ENCODE measurements around the gene COTL1. TPM values are rescaled to one million over a fixed set of nuclear protein-coding genes. Genes with fewer than 3 reads are reported as not detected.

COTL1 gene
- total and polyA plus RNA-seq, 2 of the 13 experiments (the other 11 are each of a cell fraction or from before 2014, with no cell fraction given) = 8.7 to 16.9 TPM

- ChIA-PET CTCF (ENCODE audit: low intra/inter-chr PET ratio, low total read pairs) (no interaction called here), POLR2A (no interaction called here)
- ATAC-seq (no peak), DNase-seq (ENCODE audit: low spot score) (peak; percentile 44), FAIRE-seq (peak; percentile 8)
- peaks cover 0 to 10% of the 10 kb centered on the region in 2 experiments; a peak in 1 of 5 replicates for H3K27me3 ChIP-seq (ENCODE audit: control insufficient read depth in 1 of 2, insufficient read depth in 2 of 2, low read length in 2 of 2)
- intact Hi-C loops (cut with micrococcal nuclease; ENCODE audit: unreplicated experiment) = no loop called here
- H3K9ac ChIP-seq (ENCODE audit: insufficient read depth, low read depth, low read length) = no peak overlapping the region
- peaks cover 5% of the 10 kb centered on the region; the same call in 1 of the 2 replicates for H4K20me1 ChIP-seq (ENCODE audit: insufficient read depth, low read length)
- H3K36me3 ChIP-seq (replicated peaks in 1 of 2; ENCODE audit: control insufficient read depth in 1 of 2, insufficient read depth in 2 of 2, low read length in 2 of 2) = peaks cover 3 to 20% of the 10 kb centered on the region in 2 experiments; a peak in 3 of 5 replicates
- H3K4me1 ChIP-seq (ENCODE audit: insufficient read depth, low read length) = peaks cover 30% of the 10 kb centered on the region
- 85% methylated on average over 20 of the region's 20 CpGs for WGBS (ENCODE audit: low lambda C conversion rate)
- H3K4me3 ChIP-seq (replicated peaks in 1 of 3; ENCODE audit: insufficient read depth in 1 of 3, low read depth in 2 of 3, low read length in 3 of 3) = no peak overlapping the region
- no TSS peak for BruUV-seq (replicated peaks)
- in situ Hi-C loops (cut with HindIII; ENCODE audit: extremely low pct_ligation_motif_present, low pct_unique_long_range_greater_than_20kb) = no loop called here
- H3K79me2 ChIP-seq (ENCODE audit: insufficient read depth, low read length) = no peaks in the 10 kb centered on the region
- no peak overlapping the region for H3K4me2 ChIP-seq (ENCODE audit: low read depth, low read length)
- no peak overlapping the region for H2AFZ ChIP-seq (ENCODE audit: low read length)
- no peak overlapping the region for H3K27ac ChIP-seq (ENCODE audit: extremely low read length, insufficient read depth, low read length)
- H3K9me3 ChIP-seq (ENCODE audit: low read length) = no peaks in the 10 kb centered on the region
- no peak for TF ChIP-seq MAF1 (CRISPR knock-in tag; IDR thresholded peaks at IDR 0.05; ENCODE audit: borderline replicate concordance)
- no peak for TF ChIP-seq ZSCAN22 (CRISPR knock-in tag; IDR thresholded peaks at IDR 0.05)
- TF ChIP-seq ZC3H4 (CRISPR knock-in tag; IDR thresholded peaks at IDR 0.05; ENCODE audit: borderline replicate concordance) = no peak
- no peak for TF ChIP-seq ELF4 (CRISPR knock-in tag; IDR thresholded peaks at IDR 0.05; ENCODE audit: borderline replicate concordance)
- TF ChIP-seq ZNF143 (CRISPR knock-in tag; IDR thresholded peaks at IDR 0.05) = no peak
- no peak for TF ChIP-seq ZBTB10 (CRISPR knock-in tag; IDR thresholded peaks at IDR 0.05; ENCODE audit: borderline replicate concordance)
- TF ChIP-seq MEIS1 (CRISPR knock-in tag; IDR thresholded peaks at IDR 0.05; ENCODE audit: borderline replicate concordance) = no peak
- no peak for TF ChIP-seq CREM (IDR thresholded peaks at IDR 0.05)
- TF ChIP-seq CREM (CRISPR knock-in tag; IDR thresholded peaks at IDR 0.05) = no peak
- TF ChIP-seq HES4 (CRISPR knock-in tag; IDR thresholded peaks at IDR 0.05; ENCODE audit: borderline replicate concordance) = no peak
- no peak for TF ChIP-seq SKIL (CRISPR knock-in tag; IDR thresholded peaks at IDR 0.05; ENCODE audit: borderline replicate concordance)
- no peak for TF ChIP-seq FOXP4 (CRISPR knock-in tag; IDR thresholded peaks at IDR 0.05)
- no peak for TF ChIP-seq ZBTB2 (CRISPR knock-in tag; IDR thresholded peaks at IDR 0.05; ENCODE audit: low read depth)
- TF ChIP-seq FOXP1 (IDR thresholded peaks at IDR 0.05) = no peak
- no peak for TF ChIP-seq FOXP1 (CRISPR knock-in tag; IDR thresholded peaks at IDR 0.05)
- TF ChIP-seq ZNF749 (CRISPR knock-in tag; IDR thresholded peaks at IDR 0.05; ENCODE audit: borderline replicate concordance) = no peak
These were observed 32.4 kb upstream of the COTL1 start for GRCh38 chr16:84650062-84650991.
